Psoas muscle (tissue), 8 donors: ENCODE results near the gene PALMD. TPM values are rescaled to one million over a fixed set of nuclear protein-coding genes. Genes with fewer than 3 reads are reported as not detected.

Source experiments
- ATAC-seq, 4 donors: fragments of 200-7000 bp; cut with Tn5 transposase; one replicate each; pipeline ENCODE4 v1.9.1; 2020; ENCODE audit warnings: moderate library complexity in 3 of 4, mild to moderate bottlenecking in 2 of 4
- DNase-seq, 2 donors: peaks; one replicate each; pipeline ENCODE4 v3.0.0-alpha.2; 2020
- H3K27ac ChIP-seq: fragments of 200-600 bp; one replicate; pipeline ENCODE4 v1.8.0; 2022
- H3K27me3 ChIP-seq, 3 donors: fragments of 200-600 bp in 1 of 3; one replicate each; pipeline versions ENCODE4 v1.6.1 to v1.8.0; 2013 to 2022; ENCODE audit warnings: low read length in 2 of 3, mild to moderate bottlenecking in 2 of 3, moderate library complexity in 1 of 3; ENCODE audit not compliant: insufficient read depth in 3 of 3
- H3K36me3 ChIP-seq, 2 donors: fragments of 200-600 bp in 1 of 2; one replicate each; pipeline versions ENCODE4 v1.6.1 to v1.8.0; 2013 to 2022; ENCODE audit warnings: low read depth in 1 of 2, mild to moderate bottlenecking in 1 of 2, moderate library complexity in 1 of 2; ENCODE audit not compliant: insufficient read depth in 1 of 2
- H3K4me1 ChIP-seq: fragments of 200-600 bp; one replicate; pipeline ENCODE4 v1.8.0; 2022
- H3K4me3 ChIP-seq: fragments of 200-600 bp; one replicate; pipeline ENCODE4 v1.8.0; 2022; ENCODE audit warnings: mild to moderate bottlenecking
- H3K9me3 ChIP-seq: fragments of 200-600 bp; one replicate; pipeline ENCODE4 v1.8.0; 2022
- CTCF ChIP-seq: fragments of 200-600 bp; IDR thresholded peaks from one replicate; pipeline ENCODE4 v1.8.0; 2022; ENCODE audit warnings: antibody characterized with exemption
- WGBS, 3 donors: extraction: QIAGEN DNeasy Blood & Tissue Kit; methylation state at CpG; one replicate each; pipeline versions ENCODE4 v1.1.6 to v1.1.7; 2013; 5-methylcytosine and 5-hydroxymethylcytosine counted together
- intact Hi-C, 2 donors: fragments of 100-400 bp; cut with DNase I; formaldehyde crosslinking; loops; one replicate each; pipeline versions ENCODE4 v1.11.0 to v1.14.2; 2022
- polyA plus RNA-seq, 3 donors: library from polyadenylated mRNA; stranded (reverse); fragments of 200-250 nt; gene quantifications; one replicate each; pipeline ENCODE4 v1.2.3, GENCODE V29; 2013
- total RNA-seq, 4 donors: library from RNA; stranded (reverse); fragmentation: NEBNext Ultra II Directional in 2 of 4; extraction: Animal tissue kit (Norgen Biotek cat#: 25700) in 2 of 4; gene quantifications; one replicate each; pipeline versions ENCODE4 v1.2.1 to v1.2.4, GENCODE V29; 2021 to 2023
- donor health status: healthy with polysubstance abuse.
- donor health status: DM: no; HTN: no; CAD: no; lungs with moderate emphysema.
- donor health status: Bipolar disorder and iron deficiency.
- donor health status: healthy.
- donor health status: DM: yes; HTN: yes; CAD: no.
- donor health status: DM: no; HTN: no; CAD: no.
- donor health status: DM: no; HTN: no; CAD: no.
- donor health status: DM: yes; HTN: yes; CAD: no.

PALMD gene
- total and polyA plus RNA-seq, 7 donors, result 46.2 to 219 (median 101) TPM

GRCh38 chr1:99669376-99669775, 23.5 kb downstream of the PALMD start:
- intact Hi-C loops, result loop anchor here in 1 of 2 donors (10.0 kb wide), 1 partner anchor 185 kb away; the partner anchor contains the start of gene AGL
- Histone ChIP-seq H3K36me3 (peaks cover 0 to 94% of the 10 kb centered on the region in 2 donors), H3K27me3 (no peaks in the 10 kb centered on the region), H3K9me3 (no peaks in the 10 kb centered on the region), H3K4me3 (no peak overlapping the region), H3K27ac (peak overlapping the region; percentile 86), H3K4me1 (peaks cover 86% of the 10 kb centered on the region)
- no peak for DNase-seq
- TF ChIP-seq CTCF, result no peak
- ATAC-seq, result no peak
- 77 to 90% (median 80%) methylated on average over 4 of the region's 4 CpGs for WGBS, 3 donors

- TF ChIP-seq CTCF, result no peak
- WGBS, 3 donors, result 94 to 97% (median 95%) methylated on average over 2 of the region's 2 CpGs
- Histone ChIP-seq H3K4me3 (no peak overlapping the region), H3K36me3 (peaks cover 0 to 94% of the 10 kb centered on the region in 2 donors), H3K27ac (peak overlapping the region; percentile 86), H3K4me1 (peaks cover 86% of the 10 kb centered on the region), H3K9me3 (no peaks in the 10 kb centered on the region), H3K27me3 (no peaks in the 10 kb centered on the region)
- no peak for DNase-seq
- ATAC-seq, result peak in 2 of 4 donors; percentile 31 to 34
- intact Hi-C loops, result loop anchor here in 1 of 2 donors (10.0 kb wide), 1 partner anchor 185 kb away; the partner anchor contains the start of gene AGL
Measured at GRCh38 chr1:99669821-99670220, 23.9 kb downstream of the PALMD start.

GRCh38 chr1:99670583-99670982, 24.7 kb downstream of the PALMD start:
- Histone ChIP-seq H3K36me3 (peaks cover 0 to 94% of the 10 kb centered on the region in 2 donors), H3K4me3 (peak overlapping the region; percentile 35), H3K27ac (peak overlapping the region; percentile 86), H3K27me3 (no peaks in the 10 kb centered on the region), H3K9me3 (no peaks in the 10 kb centered on the region), H3K4me1 (peaks cover 88% of the 10 kb centered on the region)
- no peak for TF ChIP-seq CTCF
- intact Hi-C loops, result no loop called here
- WGBS, 3 donors, result 17 to 29% (median 27%) methylated on average over 1 of the region's 1 CpG
- no peak for DNase-seq
- peak in 1 of 4 donors; percentile 24 for ATAC-seq

GRCh38 chr1:99672038-99672437, 26.1 kb downstream of the PALMD start:
- Histone ChIP-seq H3K27me3 (no peaks in the 10 kb centered on the region), H3K27ac (peak overlapping the region; percentile 86), H3K4me3 (peak overlapping the region; percentile 35), H3K4me1 (peaks cover 95% of the 10 kb centered on the region), H3K9me3 (no peaks in the 10 kb centered on the region), H3K36me3 (peaks cover 0 to 94% of the 10 kb centered on the region in 2 donors)
- intact Hi-C loops, result no loop called here
- WGBS, 3 donors, result 33 to 51% (median 40%) methylated on average over 4 of the region's 4 CpGs
- ATAC-seq (peak; percentile 1 to 2 (median 1)), DNase-seq (no peak)
- TF ChIP-seq CTCF, result no peak
